Transverse colon (tissue), 4 donors: ENCODE measurements around the gene PALM3.

Source experiments
- CTCF ChIP-seq, 5 experiments: fragments of 200-600 bp in 3 of 5; fragments of 450-650 bp in 2 of 5; sonication (generic) in 3 of 5; IDR thresholded peaks; 1 replicate in 2 of 5; 2 replicates in 3 of 5; pipeline ENCODE4 v1.5.1; 2016 to 2017; ENCODE audit warnings: antibody characterized with exemption in 5 of 5, inconsistent platforms in 3 of 5, mild to moderate bottlenecking in 2 of 5, moderate library complexity in 1 of 5
- POLR2A ChIP-seq: fragments of 450-650 bp; IDR thresholded peaks from one replicate; pipeline ENCODE4 v1.6.1; 2016; ENCODE audit warnings: antibody characterized with exemption, mild to moderate bottlenecking, moderate library complexity
- POLR2AphosphoS5 ChIP-seq, 3 donors: sonication (generic); formaldehyde crosslinking; IDR thresholded peaks; one replicate each; pipeline ENCODE4 v1.6.1; 2016; ENCODE audit warnings: antibody characterized with exemption in 3 of 3

- TF ChIP-seq CTCF (IDR thresholded peaks at IDR 0.05) (no peak), POLR2A (no peak), POLR2AphosphoS5 (IDR thresholded peaks at IDR 0.05) (no peak)
Measured at GRCh38 chr19:14056741-14057356, 5.0 kb downstream of the PALM3 start.
